H1 (cell line): ENCODE results near the gene TELO2.

Experiments used
- BRCA1 ChIP-seq: IDR thresholded peaks from 2 replicates; pipeline ENCODE4 v1.6.1; 2012; ENCODE audit warnings: low read depth, low read length, improper control_type of control experiment
- CBX5 ChIP-seq: fragments of 300-800, 300-1000 bp; sonication (generic); IDR thresholded peaks from 2 replicates; pipeline ENCODE4 v1.7.1; 2016; ENCODE audit warnings: antibody characterized with exemption, low read length, low read depth
- EP300 ChIP-seq, 2 experiments: IDR thresholded peaks; 1 replicate in 1 of 2; 2 replicates in 1 of 2; pipeline ENCODE4 v1.6.1; 2011 to 2012; ENCODE audit warnings: low read depth in 2 of 2, low read length in 2 of 2, mild to moderate bottlenecking in 2 of 2, borderline replicate concordance in 1 of 2, inconsistent platforms in 1 of 2, moderate library complexity in 1 of 2
- EZH2 ChIP-seq: fragments of 200-600 bp; sonication (generic); IDR thresholded peaks from 2 replicates; pipeline ENCODE4 v1.7.1; 2012; ENCODE audit warnings: low read depth, mild to moderate bottlenecking, moderate library complexity, low read length, inconsistent platforms; ENCODE audit not compliant: severe bottlenecking
- HDAC2 ChIP-seq, 2 experiments: fragments of 300-600 bp in 1 of 2; sonication (generic) in 1 of 2; IDR thresholded peaks; 2 replicates each; pipeline ENCODE4 v1.6.1; 2011 to 2012; ENCODE audit warnings: low read depth in 2 of 2, low read length in 2 of 2, mild to moderate bottlenecking in 2 of 2, moderate library complexity in 2 of 2, borderline replicate concordance in 1 of 2, inconsistent platforms in 1 of 2
- KDM5A ChIP-seq: fragments of 200-600 bp; IDR thresholded peaks from 2 replicates; pipeline ENCODE4 v1.7.1; 2012; ENCODE audit warnings: mild to moderate bottlenecking, low read length, inconsistent platforms, mixed read lengths
- POLR2A ChIP-seq, 2 experiments: IDR thresholded peaks; 1 replicate in 1 of 2; 2 replicates in 1 of 2; pipeline ENCODE4 v1.6.1; 2011; ENCODE audit warnings: low read depth in 2 of 2, low read length in 2 of 2, mild to moderate bottlenecking in 2 of 2; ENCODE audit errors: control extremely low read depth in 1 of 2
- POLR2AphosphoS5 ChIP-seq: IDR thresholded peaks from 2 replicates; pipeline ENCODE4 v1.6.1; 2011; ENCODE audit warnings: low read depth, low read length
- SUZ12 ChIP-seq: fragments of 200-600 bp; sonication (generic); IDR thresholded peaks from 2 replicates; pipeline ENCODE4 v1.6.1; 2012; ENCODE audit warnings: mild to moderate bottlenecking, inconsistent platforms, low read length, moderate library complexity, mixed read lengths
- YY1 ChIP-seq: IDR thresholded peaks from 2 replicates; pipeline ENCODE4 v1.6.1; 2011; ENCODE audit warnings: low read depth, mild to moderate bottlenecking, low read length
- TF ChIP-seq, protein P1 (sequence below): IDR thresholded peaks from 2 replicates; pipeline ENCODE4 v1.6.1; 2012; ENCODE audit warnings: inconsistent platforms
- TF ChIP-seq, protein P2 (sequence below), 3 experiments: IDR thresholded peaks; 1 replicate in 2 of 3; 2 replicates in 1 of 3; pipeline versions ENCODE4 v1.5.1 to v1.6.1; 2011; ENCODE audit warnings: low read length in 3 of 3, mild to moderate bottlenecking in 3 of 3, inconsistent platforms in 2 of 3, low read depth in 1 of 3, moderate library complexity in 1 of 3; ENCODE audit not compliant: insufficient read depth in 1 of 3; ENCODE audit errors: control extremely low read depth in 1 of 3

DNA sequence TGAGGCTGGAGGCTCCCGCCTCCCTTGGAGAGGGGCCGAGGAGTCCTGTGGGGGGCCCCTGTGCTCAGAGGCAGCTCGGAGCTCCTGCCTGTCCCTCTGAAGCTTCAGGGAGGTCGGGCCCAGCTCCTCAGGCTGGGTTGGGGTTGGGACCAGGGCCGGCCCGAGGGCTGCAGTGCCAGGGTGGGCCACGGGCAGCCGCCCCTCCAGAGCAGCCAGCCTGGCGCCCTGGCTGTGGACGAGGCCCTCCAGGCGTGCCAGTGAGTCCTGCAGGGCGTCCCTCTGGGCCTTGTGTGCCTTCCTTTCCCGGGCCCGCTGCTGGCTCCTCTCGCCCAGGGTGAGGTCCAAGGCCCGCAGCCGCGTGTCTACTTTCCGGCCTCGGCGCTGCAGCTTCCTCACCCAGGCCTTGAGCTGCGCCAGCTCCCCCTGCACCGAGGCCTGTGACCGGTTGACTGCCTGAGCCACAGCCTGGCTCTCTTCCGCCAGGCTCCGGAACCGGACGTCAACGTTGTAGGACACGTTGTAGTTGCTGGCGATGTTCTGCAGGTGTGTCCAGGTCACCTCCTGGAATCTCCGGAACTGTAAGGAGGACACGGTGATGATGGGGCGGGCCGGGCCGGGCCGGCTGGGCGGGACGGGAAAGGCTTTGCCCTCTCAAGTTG lies 5.6 kb upstream of the TELO2 start:
- TF ChIP-seq, protein P1, sequence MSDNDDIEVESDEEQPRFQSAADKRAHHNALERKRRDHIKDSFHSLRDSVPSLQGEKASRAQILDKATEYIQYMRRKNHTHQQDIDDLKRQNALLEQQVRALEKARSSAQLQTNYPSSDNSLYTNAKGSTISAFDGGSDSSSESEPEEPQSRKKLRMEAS, result no peak
- TF ChIP-seq POLR2A (IDR thresholded peaks at IDR 0.05; ENCODE audit: control extremely low read depth in 1 of 2, low read depth in 2 of 2, low read length in 2 of 2) (no peak), POLR2AphosphoS5 (no peak), SUZ12 (no peak), KDM5A (no peak), YY1 (no peak), CBX5 (no peak), EP300 (IDR thresholded peaks at IDR 0.05; ENCODE audit: borderline replicate concordance in 1 of 2, low read depth in 2 of 2, low read length in 2 of 2) (no peak), HDAC2 (IDR thresholded peaks at IDR 0.05; ENCODE audit: borderline replicate concordance in 1 of 2, low read depth in 2 of 2, low read length in 2 of 2) (no peak), EZH2 (no peak), BRCA1 (no peak)
- TF ChIP-seq, protein P2, sequence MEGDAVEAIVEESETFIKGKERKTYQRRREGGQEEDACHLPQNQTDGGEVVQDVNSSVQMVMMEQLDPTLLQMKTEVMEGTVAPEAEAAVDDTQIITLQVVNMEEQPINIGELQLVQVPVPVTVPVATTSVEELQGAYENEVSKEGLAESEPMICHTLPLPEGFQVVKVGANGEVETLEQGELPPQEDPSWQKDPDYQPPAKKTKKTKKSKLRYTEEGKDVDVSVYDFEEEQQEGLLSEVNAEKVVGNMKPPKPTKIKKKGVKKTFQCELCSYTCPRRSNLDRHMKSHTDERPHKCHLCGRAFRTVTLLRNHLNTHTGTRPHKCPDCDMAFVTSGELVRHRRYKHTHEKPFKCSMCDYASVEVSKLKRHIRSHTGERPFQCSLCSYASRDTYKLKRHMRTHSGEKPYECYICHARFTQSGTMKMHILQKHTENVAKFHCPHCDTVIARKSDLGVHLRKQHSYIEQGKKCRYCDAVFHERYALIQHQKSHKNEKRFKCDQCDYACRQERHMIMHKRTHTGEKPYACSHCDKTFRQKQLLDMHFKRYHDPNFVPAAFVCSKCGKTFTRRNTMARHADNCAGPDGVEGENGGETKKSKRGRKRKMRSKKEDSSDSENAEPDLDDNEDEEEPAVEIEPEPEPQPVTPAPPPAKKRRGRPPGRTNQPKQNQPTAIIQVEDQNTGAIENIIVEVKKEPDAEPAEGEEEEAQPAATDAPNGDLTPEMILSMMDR (IDR thresholded peaks at IDR 0.05; ENCODE audit: control extremely low read depth in 1 of 3, insufficient read depth in 1 of 3, low read depth in 1 of 3, low read length in 3 of 3), result no peak
